ENCODE measurements around the gene KCTD18. TPM values are rescaled to one million over a fixed set of nuclear protein-coding genes. Genes with fewer than 3 reads are reported as not detected.

KCTD18 gene
- polyA plus RNA-seq, 1 donor (not counting 4 experiments of a cell fraction or from before 2014, with no cell fraction given) = 10.9 TPM

- H3K4me3 ChIP-seq (ENCODE audit: control insufficient read depth in 2 of 3, extremely low read depth in 1 of 3, insufficient read depth in 2 of 3, low read depth in 1 of 3, low read length in 3 of 3) = no peak overlapping the region
- H3K4me1 ChIP-seq (ENCODE audit: control insufficient read depth, extremely low read depth, insufficient read depth, low read length) = no peaks in the 10 kb centered on the region
- no peaks in the 10 kb centered on the region for H3K79me2 ChIP-seq (ENCODE audit: control insufficient read depth, insufficient read depth, low read length)
- H3K9me1 ChIP-seq (ENCODE audit: control insufficient read depth, extremely low read depth, insufficient read depth, low read length) = no peaks in the 10 kb centered on the region
- no peaks in the 10 kb centered on the region for H4K20me1 ChIP-seq (ENCODE audit: control insufficient read depth, extremely low read depth, insufficient read depth, low read length)
- H3K9ac ChIP-seq (ENCODE audit: control insufficient read depth, extremely low read depth, insufficient read depth, low read length) = no peak overlapping the region
- no peaks in the 10 kb centered on the region for H3K9me3 ChIP-seq (ENCODE audit: control insufficient read depth, low read depth, low read length)
- no peak overlapping the region for H2AFZ ChIP-seq (ENCODE audit: control insufficient read depth, low read length)
- H3K27ac ChIP-seq (ENCODE audit: control insufficient read depth, insufficient read depth, low read length) = no peak overlapping the region
- H3K27me3 ChIP-seq (ENCODE audit: control insufficient read depth, extremely low read depth, insufficient read depth, low read length) = no peaks in the 10 kb centered on the region
- no peak for TF ChIP-seq EZH2 (IDR thresholded peaks at IDR 0.05; ENCODE audit: low read length)
- TF ChIP-seq CTCF (optimal IDR thresholded peaks at IDR 0.05 in 1 of 3, IDR thresholded peaks at IDR 0.05 in 1 of 3, conservative IDR thresholded peaks at IDR 0.05 in 1 of 3; ENCODE audit: extremely low read depth in 1 of 3, insufficient read depth in 2 of 3, low read length in 3 of 3) = no peak
- dilution Hi-C loops (cut with MboI; ENCODE audit: extremely low pct_ligation_motif_present, low sequenced_read_pairs) = no loop called here
- no peak for FAIRE-seq
- H3K36me3 ChIP-seq (ENCODE audit: control insufficient read depth in 2 of 2, extremely low read depth in 1 of 2, insufficient read depth in 2 of 2, low read length in 2 of 2) = peaks cover 16% of the 10 kb centered on the region in 2 experiments
- DNase-seq (ENCODE audit: low read depth, low spot score) = no peak
- H3K4me2 ChIP-seq (ENCODE audit: control insufficient read depth, extremely low read depth, insufficient read depth, low read depth, low read length) = no peak overlapping the region
Observed at GRCh38 chr2:200442471-200442870, 67.4 kb downstream of the KCTD18 start.

GRCh38 chr2:200439981-200440380 lies 69.9 kb downstream of the KCTD18 start:
- dilution Hi-C loops (cut with MboI; ENCODE audit: extremely low pct_ligation_motif_present, low sequenced_read_pairs) = no loop called here
- DNase-seq (ENCODE audit: low read depth, low spot score) = no peak
- FAIRE-seq = no peak
- Histone ChIP-seq H3K27ac (ENCODE audit: control insufficient read depth, insufficient read depth, low read length) (no peak overlapping the region), H2AFZ (ENCODE audit: control insufficient read depth, low read length) (no peak overlapping the region), H3K4me2 (ENCODE audit: control insufficient read depth, extremely low read depth, insufficient read depth, low read depth, low read length) (no peak overlapping the region), H3K27me3 (ENCODE audit: control insufficient read depth, extremely low read depth, insufficient read depth, low read length) (no peaks in the 10 kb centered on the region), H3K9ac (ENCODE audit: control insufficient read depth, extremely low read depth, insufficient read depth, low read length) (no peak overlapping the region), H3K36me3 (ENCODE audit: control insufficient read depth in 2 of 2, extremely low read depth in 1 of 2, insufficient read depth in 2 of 2, low read length in 2 of 2) (peaks cover 13 to 15% of the 10 kb centered on the region in 2 experiments), H3K9me1 (ENCODE audit: control insufficient read depth, extremely low read depth, insufficient read depth, low read length) (no peaks in the 10 kb centered on the region), H4K20me1 (ENCODE audit: control insufficient read depth, extremely low read depth, insufficient read depth, low read length) (no peaks in the 10 kb centered on the region), H3K4me1 (ENCODE audit: control insufficient read depth, extremely low read depth, insufficient read depth, low read length) (no peaks in the 10 kb centered on the region), H3K4me3 (ENCODE audit: control insufficient read depth in 2 of 3, extremely low read depth in 1 of 3, insufficient read depth in 2 of 3, low read depth in 1 of 3, low read length in 3 of 3) (no peak overlapping the region), H3K79me2 (ENCODE audit: control insufficient read depth, insufficient read depth, low read length) (no peaks in the 10 kb centered on the region), H3K9me3 (ENCODE audit: control insufficient read depth, low read depth, low read length) (no peaks in the 10 kb centered on the region)
- TF ChIP-seq EZH2 (IDR thresholded peaks at IDR 0.05; ENCODE audit: low read length) (no peak), CTCF (optimal IDR thresholded peaks at IDR 0.05 in 1 of 3, IDR thresholded peaks at IDR 0.05 in 1 of 3, conservative IDR thresholded peaks at IDR 0.05 in 1 of 3; ENCODE audit: extremely low read depth in 1 of 3, insufficient read depth in 2 of 3, low read length in 3 of 3) (no peak)

Other genes with a start within 250 kb of the KCTD18 start
- 80.2 to 125 TPM (median 95.3 TPM) in 3 replicates for gene SPATS2L, start 203.4 kb downstream of the KCTD18 start, polyA plus RNA-seq
- 1.8 to 8.6 TPM (median 5.1 TPM) in 3 replicates for gene SGO2, start 16.1 kb upstream of the KCTD18 start, polyA plus RNA-seq
- 8.3 to 13.1 TPM (median 12.2 TPM) in 3 replicates for gene AOX1, start 75.9 kb upstream of the KCTD18 start, polyA plus RNA-seq

Data from keratinocyte (primary cell).